Neural cell (in vitro differentiated cells): Measurements from ENCODE around the gene S100A2. TPM values are rescaled to one million over a fixed set of nuclear protein-coding genes. Genes with fewer than 3 reads are reported as not detected.
"Not testable (repeated sequence)": the region's sequence is repeated elsewhere in the genome, so short reads cannot be mapped to it uniquely, and the experiment has no call there.

Experiments used
- H2AFZ ChIP-seq: fragments of 200-600, 300-800 bp; sonication (generic), shearing (Covaris generic); 2 replicates; pipeline ENCODE4 v1.6.0; 2014; ENCODE audit warnings: low read depth, mild to moderate bottlenecking, antibody characterized with exemption, low read length, moderate library complexity
- H3F3A ChIP-seq: fragments of 200-600 bp; shearing (Covaris generic); 2 replicates; pipeline ENCODE4 v1.6.1; 2016; ENCODE audit warnings: mild to moderate bottlenecking, moderate library complexity, mixed read lengths, antibody characterized with exemption, low read length; ENCODE audit not compliant: insufficient read depth, poor library complexity, severe bottlenecking
- H3K27ac ChIP-seq: fragments of 200-600, 300-800 bp; sonication (generic), shearing (Covaris generic); 2 replicates; pipeline ENCODE4 v1.5.1; 2014; ENCODE audit warnings: mild to moderate bottlenecking, low read length, moderate library complexity
- H3K27me3 ChIP-seq: fragments of 300-800, 200-600 bp; sonication (generic), shearing (Covaris generic); 2 replicates; pipeline ENCODE4 v1.6.0; 2014; ENCODE audit warnings: mild to moderate bottlenecking, low read depth, low read length, moderate library complexity; ENCODE audit not compliant: insufficient read depth
- H3K36me3 ChIP-seq: fragments of 300-800, 200-600 bp; sonication (generic), shearing (Covaris generic); 2 replicates; pipeline ENCODE4 v1.5.1; 2014; ENCODE audit warnings: mild to moderate bottlenecking, antibody characterized with exemption, low read length, moderate library complexity; ENCODE audit not compliant: insufficient read depth
- H3K4me2 ChIP-seq: fragments of 300-800, 200-600 bp; sonication (generic), shearing (Covaris generic); 2 replicates; pipeline ENCODE4 v1.6.0; 2014; ENCODE audit warnings: mild to moderate bottlenecking, low read length
- H3K4me3 ChIP-seq: fragments of 300-800, 200-600 bp; sonication (generic), shearing (Covaris generic); 2 replicates; pipeline ENCODE4 v1.5.1; 2014; ENCODE audit warnings: mild to moderate bottlenecking, low read length, moderate library complexity
- H3K79me2 ChIP-seq: fragments of 200-600 bp; shearing (Covaris generic); replicated peaks from 2 replicates; pipeline ENCODE4 v1.6.0; 2014; ENCODE audit warnings: mild to moderate bottlenecking, low read length, moderate library complexity; ENCODE audit not compliant: insufficient read depth
- H3K9ac ChIP-seq: fragments of 300-800, 200-600 bp; sonication (generic), shearing (Covaris generic); 2 replicates; pipeline ENCODE4 v1.6.1; 2016; ENCODE audit warnings: mild to moderate bottlenecking, low read length, mixed read lengths
- H3K9me2 ChIP-seq: fragments of 200-600 bp; shearing (Covaris generic); 2 replicates; pipeline ENCODE4 v1.6.1; 2016; ENCODE audit warnings: mild to moderate bottlenecking, low read length, mixed read lengths; ENCODE audit not compliant: insufficient read depth
- H3K9me3 ChIP-seq: fragments of 200-600, 300-800 bp; sonication (generic), shearing (Covaris generic); 2 replicates; pipeline ENCODE4 v1.6.1; 2016; ENCODE audit warnings: mild to moderate bottlenecking, mixed run types, low read length, moderate library complexity, mixed read lengths
- H4K20me1 ChIP-seq: fragments of 200-600 bp; shearing (Covaris generic); 2 replicates; pipeline ENCODE4 v1.6.1; 2016; ENCODE audit warnings: mild to moderate bottlenecking, mixed run types; ENCODE audit not compliant: insufficient read depth
- EP300 ChIP-seq: fragments of 450-650 bp; conservative IDR thresholded peaks from 2 replicates; pipeline ENCODE4 v1.6.1; 2014; ENCODE audit warnings: antibody characterized with exemption, mild to moderate bottlenecking, moderate library complexity; ENCODE audit not compliant: poor library complexity, severe bottlenecking
- EZH2 ChIP-seq: fragments of 200-600, 300-800 bp; shearing (Covaris generic), sonication (generic); IDR thresholded peaks from 2 replicates; pipeline ENCODE4 v1.6.1; 2014; ENCODE audit warnings: antibody characterized with exemption, low read length, borderline replicate concordance, mild to moderate bottlenecking; ENCODE audit not compliant: insufficient read depth, poor library complexity, severe bottlenecking
- MXI1 ChIP-seq: fragments of 450-650 bp; conservative IDR thresholded peaks from 2 replicates; pipeline ENCODE4 v1.6.1; 2014; ENCODE audit warnings: antibody characterized with exemption, mild to moderate bottlenecking; ENCODE audit not compliant: poor library complexity, severe bottlenecking
- POLR2AphosphoS5 ChIP-seq: IDR thresholded peaks from 2 replicates; pipeline ENCODE4 v1.6.1; 2012
- RAD21 ChIP-seq: fragments of 450-650 bp; conservative IDR thresholded peaks from 2 replicates; pipeline ENCODE4 v1.6.1; 2014; ENCODE audit warnings: antibody characterized with exemption, mild to moderate bottlenecking, moderate library complexity
- SMC3 ChIP-seq: fragments of 450-650 bp; conservative IDR thresholded peaks from 2 replicates; pipeline ENCODE4 v1.6.1; 2014; ENCODE audit warnings: antibody characterized with exemption, mild to moderate bottlenecking, moderate library complexity; ENCODE audit not compliant: poor library complexity
- TAF1 ChIP-seq: IDR thresholded peaks from 2 replicates; pipeline ENCODE4 v1.6.1; 2012; ENCODE audit warnings: low read depth
- polyA plus RNA-seq: library from polyadenylated mRNA; depleted of rRNA; stranded (reverse); fragments of >200 nt; gene quantifications from 2 replicates; pipeline ENCODE4 v1.2.3, GENCODE V29; 2014
- TF ChIP-seq, protein P1 (sequence below): IDR thresholded peaks from 2 replicates; pipeline ENCODE4 v1.6.1; 2012; ENCODE audit warnings: borderline replicate concordance
- TF ChIP-seq, protein P2 (sequence below): fragments of 450-650 bp; IDR thresholded peaks from 2 replicates; pipeline ENCODE4 v1.5.1; 2014; ENCODE audit warnings: antibody characterized with exemption, mild to moderate bottlenecking, moderate library complexity; ENCODE audit not compliant: poor library complexity, severe bottlenecking

Gene S100A2
- polyA plus RNA-seq, 1 donor from 2014 or later: not detected

DNA sequence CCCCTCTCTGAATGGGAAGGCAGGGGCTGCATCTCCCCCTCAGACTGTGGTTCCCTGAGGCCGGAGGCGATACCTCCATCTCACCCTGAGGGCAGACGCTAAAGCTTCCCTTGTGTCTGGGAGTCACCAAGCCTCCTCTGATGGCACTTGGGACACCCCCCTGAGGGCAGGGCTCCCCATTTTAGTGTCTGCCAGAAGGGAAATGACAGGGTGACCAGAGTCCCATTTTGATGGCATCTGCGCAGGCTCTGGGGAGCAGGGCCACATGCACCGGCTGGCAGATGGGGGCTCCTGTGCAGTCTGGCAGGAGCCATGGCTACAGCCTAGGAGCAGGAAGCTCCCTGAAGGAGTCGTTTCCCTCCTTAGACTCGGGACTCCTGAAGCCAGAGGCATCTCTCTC is 1.7 kb downstream of the S100A2 start:
- Histone ChIP-seq H3K9ac (no peak overlapping the region), H3F3A (no peaks in the 10 kb centered on the region), H4K20me1 (no peaks in the 10 kb centered on the region), H3K4me2 (no peak overlapping the region), H3K79me2 (no peaks in the 10 kb centered on the region), H3K4me3 (no peak overlapping the region), H3K9me2 (no peaks in the 10 kb centered on the region), H3K36me3 (no peaks in the 10 kb centered on the region), H3K9me3 (no peaks in the 10 kb centered on the region), H2AFZ (no peak overlapping the region), H3K27ac (no peak overlapping the region), H3K27me3 (no peaks in the 10 kb centered on the region)
- TF ChIP-seq RAD21 (no peak), SMC3 (no peak), POLR2AphosphoS5 (no peak), MXI1 (no peak), EP300 (no peak), TAF1 (no peak), EZH2 (no peak)
- TF ChIP-seq, protein P1, sequence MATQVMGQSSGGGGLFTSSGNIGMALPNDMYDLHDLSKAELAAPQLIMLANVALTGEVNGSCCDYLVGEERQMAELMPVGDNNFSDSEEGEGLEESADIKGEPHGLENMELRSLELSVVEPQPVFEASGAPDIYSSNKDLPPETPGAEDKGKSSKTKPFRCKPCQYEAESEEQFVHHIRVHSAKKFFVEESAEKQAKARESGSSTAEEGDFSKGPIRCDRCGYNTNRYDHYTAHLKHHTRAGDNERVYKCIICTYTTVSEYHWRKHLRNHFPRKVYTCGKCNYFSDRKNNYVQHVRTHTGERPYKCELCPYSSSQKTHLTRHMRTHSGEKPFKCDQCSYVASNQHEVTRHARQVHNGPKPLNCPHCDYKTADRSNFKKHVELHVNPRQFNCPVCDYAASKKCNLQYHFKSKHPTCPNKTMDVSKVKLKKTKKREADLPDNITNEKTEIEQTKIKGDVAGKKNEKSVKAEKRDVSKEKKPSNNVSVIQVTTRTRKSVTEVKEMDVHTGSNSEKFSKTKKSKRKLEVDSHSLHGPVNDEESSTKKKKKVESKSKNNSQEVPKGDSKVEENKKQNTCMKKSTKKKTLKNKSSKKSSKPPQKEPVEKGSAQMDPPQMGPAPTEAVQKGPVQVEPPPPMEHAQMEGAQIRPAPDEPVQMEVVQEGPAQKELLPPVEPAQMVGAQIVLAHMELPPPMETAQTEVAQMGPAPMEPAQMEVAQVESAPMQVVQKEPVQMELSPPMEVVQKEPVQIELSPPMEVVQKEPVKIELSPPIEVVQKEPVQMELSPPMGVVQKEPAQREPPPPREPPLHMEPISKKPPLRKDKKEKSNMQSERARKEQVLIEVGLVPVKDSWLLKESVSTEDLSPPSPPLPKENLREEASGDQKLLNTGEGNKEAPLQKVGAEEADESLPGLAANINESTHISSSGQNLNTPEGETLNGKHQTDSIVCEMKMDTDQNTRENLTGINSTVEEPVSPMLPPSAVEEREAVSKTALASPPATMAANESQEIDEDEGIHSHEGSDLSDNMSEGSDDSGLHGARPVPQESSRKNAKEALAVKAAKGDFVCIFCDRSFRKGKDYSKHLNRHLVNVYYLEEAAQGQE: no peak
- TF ChIP-seq, protein P2, sequence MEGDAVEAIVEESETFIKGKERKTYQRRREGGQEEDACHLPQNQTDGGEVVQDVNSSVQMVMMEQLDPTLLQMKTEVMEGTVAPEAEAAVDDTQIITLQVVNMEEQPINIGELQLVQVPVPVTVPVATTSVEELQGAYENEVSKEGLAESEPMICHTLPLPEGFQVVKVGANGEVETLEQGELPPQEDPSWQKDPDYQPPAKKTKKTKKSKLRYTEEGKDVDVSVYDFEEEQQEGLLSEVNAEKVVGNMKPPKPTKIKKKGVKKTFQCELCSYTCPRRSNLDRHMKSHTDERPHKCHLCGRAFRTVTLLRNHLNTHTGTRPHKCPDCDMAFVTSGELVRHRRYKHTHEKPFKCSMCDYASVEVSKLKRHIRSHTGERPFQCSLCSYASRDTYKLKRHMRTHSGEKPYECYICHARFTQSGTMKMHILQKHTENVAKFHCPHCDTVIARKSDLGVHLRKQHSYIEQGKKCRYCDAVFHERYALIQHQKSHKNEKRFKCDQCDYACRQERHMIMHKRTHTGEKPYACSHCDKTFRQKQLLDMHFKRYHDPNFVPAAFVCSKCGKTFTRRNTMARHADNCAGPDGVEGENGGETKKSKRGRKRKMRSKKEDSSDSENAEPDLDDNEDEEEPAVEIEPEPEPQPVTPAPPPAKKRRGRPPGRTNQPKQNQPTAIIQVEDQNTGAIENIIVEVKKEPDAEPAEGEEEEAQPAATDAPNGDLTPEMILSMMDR: no peak

DNA sequence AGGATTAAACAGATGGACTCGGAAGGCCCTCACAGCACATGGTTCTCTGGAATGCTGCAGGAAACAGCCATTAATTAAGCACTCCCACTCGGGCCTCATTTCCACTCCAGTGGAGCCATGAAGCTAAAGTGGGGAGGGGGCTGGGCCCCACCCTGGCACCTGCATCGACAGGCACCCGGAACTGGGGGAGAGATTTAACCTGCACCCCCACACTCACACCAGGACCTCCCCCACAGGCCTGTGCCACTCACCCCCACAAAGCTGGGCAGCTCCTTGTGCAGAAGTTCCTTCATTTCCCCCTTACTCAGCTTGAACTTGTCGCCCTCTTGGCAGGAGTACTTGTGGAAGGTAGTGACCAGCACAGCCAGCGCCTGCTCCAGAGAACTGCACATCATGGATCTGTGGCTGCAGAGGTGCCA is 2.2 kb downstream of the S100A2 start:
- Histone ChIP-seq H3K9me2 (no peaks in the 10 kb centered on the region), H3K9me3 (no peaks in the 10 kb centered on the region), H3K4me3 (no peak overlapping the region), H4K20me1 (no peaks in the 10 kb centered on the region), H2AFZ (no peak overlapping the region), H3K36me3 (no peaks in the 10 kb centered on the region), H3F3A (no peaks in the 10 kb centered on the region), H3K9ac (no peak overlapping the region), H3K4me2 (no peak overlapping the region), H3K79me2 (no peaks in the 10 kb centered on the region), H3K27ac (no peak overlapping the region), H3K27me3 (no peaks in the 10 kb centered on the region)
- TF ChIP-seq EZH2: no peak
- TF ChIP-seq RAD21: no peak
- no peak for TF ChIP-seq SMC3
- TF ChIP-seq MXI1: no peak
- TF ChIP-seq TAF1: no peak
- no peak for TF ChIP-seq POLR2AphosphoS5

DNA sequence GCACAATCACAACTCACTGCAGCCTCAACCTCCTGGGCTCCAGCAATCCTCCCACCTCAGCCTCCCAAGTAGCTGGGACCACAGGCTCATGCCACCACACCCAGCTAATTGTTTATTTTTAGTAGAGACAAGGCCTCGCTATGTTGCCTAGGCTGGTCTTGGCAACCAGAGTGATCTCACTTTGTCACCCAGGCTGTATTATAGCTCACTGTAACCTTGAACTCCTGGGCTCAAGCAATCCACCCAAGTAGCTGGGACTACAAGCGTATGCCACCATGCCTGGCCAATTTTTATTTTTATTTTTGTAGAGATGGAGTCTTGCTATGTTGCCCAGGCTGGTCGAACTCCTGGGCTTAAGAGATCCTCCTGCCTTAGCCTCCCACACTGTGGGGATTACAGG is 3.6 kb downstream of the S100A2 start:
- H3K27ac ChIP-seq, H3K9me2 ChIP-seq, H3K36me3 ChIP-seq, H3F3A ChIP-seq, H3K4me2 ChIP-seq, H2AFZ ChIP-seq, H4K20me1 ChIP-seq, H3K79me2 ChIP-seq, H3K27me3 ChIP-seq, H3K9me3 ChIP-seq, H3K4me3 ChIP-seq, H3K9ac ChIP-seq: not testable (repeated sequence)
